Measurements from ENCODE around the gene RASGRP1. TPM values are rescaled to one million over a fixed set of nuclear protein-coding genes. Genes with fewer than 3 reads are reported as not detected.

RASGRP1 gene
- total RNA-seq, 2 donors from 2014 or later, result 7.0 to 8.8 TPM

- no peak overlapping the region for H3K27ac ChIP-seq (ENCODE audit: low read depth, low read length)
- no peak for DNase-seq
- WGBS, 2 experiments (ENCODE audit: insufficient coverage in 1 of 2, insufficient read length in 1 of 2), result 82 to 92% methylated on average over 3 to 4 of the region's 4 CpGs
- no peaks in the 10 kb centered on the region for H3K9me3 ChIP-seq (ENCODE audit: control insufficient read depth, low read length)
- H3K4me3 ChIP-seq (ENCODE audit: low read length), result no peak overlapping the region
- Mint-ChIP-seq H3K4me3 (no peak overlapping the region), H3K27me3 (ENCODE audit: insufficient read depth) (peaks cover 3% of the 10 kb centered on the region), H3K36me3 (ENCODE audit: low read depth) (peaks cover 4% of the 10 kb centered on the region), H3K9me3 (no peaks in the 10 kb centered on the region), H3K27ac (no peak overlapping the region), H3K4me1 (peaks cover 66% of the 10 kb centered on the region)
- no peak overlapping the region for H3K9ac ChIP-seq (ENCODE audit: extremely low read depth, low read length, poor library complexity, severe bottlenecking)
- H3K4me1 ChIP-seq (ENCODE audit: control insufficient read depth, insufficient read depth, low read length), result peaks cover 27% of the 10 kb centered on the region
- H3K27me3 ChIP-seq (ENCODE audit: control insufficient read depth, insufficient read depth, low read length, poor library complexity, severe bottlenecking), result no peaks in the 10 kb centered on the region
- H3K36me3 ChIP-seq (ENCODE audit: control insufficient read depth, insufficient read depth, low read length), result peaks cover 7% of the 10 kb centered on the region
- no peak for TF ChIP-seq CTCF (conservative IDR thresholded peaks at IDR 0.05)
These were observed 10.3 kb downstream of the RASGRP1 start for GRCh38 chr15:38554354-38554753.

GRCh38 chr15:38553071-38553470 is 11.5 kb downstream of the RASGRP1 start:
- 90% methylated on average over 4 of the region's 4 CpGs for WGBS, 2 experiments (ENCODE audit: insufficient coverage in 1 of 2, insufficient read length in 1 of 2)
- no peak for TF ChIP-seq CTCF (conservative IDR thresholded peaks at IDR 0.05)
- peaks cover 2% of the 10 kb centered on the region for H3K27me3 Mint-ChIP-seq (ENCODE audit: insufficient read depth)
- no peak overlapping the region for H3K27ac Mint-ChIP-seq
- no peaks in the 10 kb centered on the region for H3K36me3 Mint-ChIP-seq (ENCODE audit: low read depth)
- H3K4me1 ChIP-seq (ENCODE audit: control insufficient read depth, insufficient read depth, low read length), result peaks cover 27% of the 10 kb centered on the region
- H3K27ac ChIP-seq (ENCODE audit: low read depth, low read length), result no peak overlapping the region
- DNase-seq, result no peak
- peak overlapping the region; percentile 36 for H3K4me3 Mint-ChIP-seq
- peaks cover 57% of the 10 kb centered on the region for H3K4me1 Mint-ChIP-seq
- peaks cover 2% of the 10 kb centered on the region for H3K36me3 ChIP-seq (ENCODE audit: control insufficient read depth, insufficient read depth, low read length)
- H3K27me3 ChIP-seq (ENCODE audit: control insufficient read depth, insufficient read depth, low read length, poor library complexity, severe bottlenecking), result no peaks in the 10 kb centered on the region
- H3K9me3 ChIP-seq (ENCODE audit: control insufficient read depth, low read length), result no peaks in the 10 kb centered on the region
- H3K9me3 Mint-ChIP-seq, result no peaks in the 10 kb centered on the region
- peak overlapping the region; percentile 56 for H3K4me3 ChIP-seq (ENCODE audit: low read length)
- no peak overlapping the region for H3K9ac ChIP-seq (ENCODE audit: extremely low read depth, low read length, poor library complexity, severe bottlenecking)

- no peaks in the 10 kb centered on the region for H3K9me3 Mint-ChIP-seq
- peaks cover 6% of the 10 kb centered on the region for H3K27me3 Mint-ChIP-seq (ENCODE audit: insufficient read depth)
- peaks cover 53% of the 10 kb centered on the region for H3K4me1 Mint-ChIP-seq
- no peak for DNase-seq
- peak overlapping the region; percentile 84 for H3K27ac Mint-ChIP-seq
- TF ChIP-seq CTCF (conservative IDR thresholded peaks at IDR 0.05), result no peak
- H3K4me3 Mint-ChIP-seq, result peak overlapping the region; percentile 36
- 45 to 57% methylated on average over 2 to 6 of the region's 7 CpGs for WGBS, 2 experiments (ENCODE audit: insufficient coverage in 1 of 2, insufficient read length in 1 of 2)
- H3K4me3 ChIP-seq (ENCODE audit: low read length), result peak overlapping the region; percentile 56
- H3K36me3 ChIP-seq (ENCODE audit: control insufficient read depth, insufficient read depth, low read length), result no peaks in the 10 kb centered on the region
- H3K27me3 ChIP-seq (ENCODE audit: control insufficient read depth, insufficient read depth, low read length, poor library complexity, severe bottlenecking), result no peaks in the 10 kb centered on the region
- peak overlapping the region; percentile 7 for H3K9ac ChIP-seq (ENCODE audit: extremely low read depth, low read length, poor library complexity, severe bottlenecking)
- H3K27ac ChIP-seq (ENCODE audit: low read depth, low read length), result no peak overlapping the region
- peaks cover 24% of the 10 kb centered on the region for H3K4me1 ChIP-seq (ENCODE audit: control insufficient read depth, insufficient read depth, low read length)
- no peaks in the 10 kb centered on the region for H3K36me3 Mint-ChIP-seq (ENCODE audit: low read depth)
- no peaks in the 10 kb centered on the region for H3K9me3 ChIP-seq (ENCODE audit: control insufficient read depth, low read length)
These were observed 12.6 kb downstream of the RASGRP1 start for GRCh38 chr15:38551720-38552648.
